Tibial nerve (tissue), 4 donors: ENCODE measurements around the gene ZP1.

Experiments
- CTCF ChIP-seq, 5 experiments: fragments of 200-600 bp in 3 of 5; fragments of 450-650 bp in 2 of 5; sonication (generic) in 3 of 5; IDR thresholded peaks; one replicate each; pipeline ENCODE4 v1.5.1; 2016 to 2019; ENCODE audit warnings: antibody characterized with exemption in 5 of 5, mild to moderate bottlenecking in 3 of 5, moderate library complexity in 2 of 5
- EP300 ChIP-seq, 2 donors: sonication (generic); formaldehyde crosslinking; IDR thresholded peaks; one replicate each; pipeline ENCODE4 v1.6.1; 2017; ENCODE audit warnings: antibody characterized with exemption in 2 of 2, mild to moderate bottlenecking in 1 of 2
- POLR2A ChIP-seq, 2 donors: fragments of 450-650 bp; IDR thresholded peaks; one replicate each; pipeline ENCODE4 v1.6.1; 2017; ENCODE audit warnings: antibody characterized with exemption in 2 of 2, mild to moderate bottlenecking in 2 of 2, moderate library complexity in 2 of 2

- TF ChIP-seq CTCF (IDR thresholded peaks at IDR 0.05) (no peak), EP300 (IDR thresholded peaks at IDR 0.05) (no peak), POLR2A (IDR thresholded peaks at IDR 0.05) (no peak)
Measured at GRCh38 chr11:60918251-60918938, 51.1 kb downstream of the ZP1 start.
